Measurements from ENCODE around the gene GNB2.

GNB2 gene

DNA sequence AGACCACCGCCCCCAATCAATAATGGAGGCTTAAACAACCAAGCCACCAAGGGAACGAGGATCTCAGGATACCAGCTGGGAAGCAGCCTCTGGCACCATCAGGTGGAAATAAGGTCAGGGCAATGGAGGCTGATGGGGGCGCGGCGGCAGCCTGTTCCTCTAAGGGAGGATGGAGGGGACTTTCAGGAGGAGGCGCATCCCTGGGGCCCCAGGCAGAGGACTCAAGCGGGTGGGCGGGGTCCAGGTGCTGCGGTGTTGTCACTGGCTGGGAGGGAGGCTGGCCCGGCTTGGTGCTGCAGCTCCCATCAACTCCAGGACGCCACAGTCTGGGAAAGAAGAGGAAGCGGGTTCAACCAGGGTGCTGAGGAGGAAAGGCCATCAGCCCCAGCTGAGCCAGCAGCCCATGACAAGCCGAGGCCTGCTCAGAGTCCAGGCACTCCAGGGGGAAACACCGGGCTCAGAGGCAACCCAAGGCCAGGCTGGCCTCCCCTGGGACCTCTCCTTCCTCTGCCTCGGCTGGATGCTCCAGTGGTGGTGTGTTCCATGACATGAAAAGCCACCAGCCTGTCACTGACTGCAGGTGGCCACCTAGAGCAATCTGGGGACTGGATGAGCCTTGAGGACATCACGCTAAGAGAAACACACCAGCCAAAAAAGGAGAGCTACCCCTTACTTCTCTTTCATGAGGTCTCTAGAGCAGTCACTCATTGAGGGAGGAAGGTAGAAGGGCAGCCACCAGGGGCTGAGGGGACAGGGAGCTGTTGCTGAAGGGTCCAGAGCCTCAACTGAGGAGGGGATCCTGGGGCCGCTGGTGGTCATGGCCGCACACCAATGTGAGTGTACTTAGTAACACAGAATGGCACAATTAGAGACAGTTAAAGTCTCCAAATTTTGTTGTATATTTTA is 15.9 kb downstream of the GNB2 start:
- H4K20me1 ChIP-seq (ENCODE audit: insufficient read depth, low read length, poor library complexity, severe bottlenecking): peaks cover 68% of the 10 kb centered on the region
- no peak overlapping the region for H2AFZ ChIP-seq (ENCODE audit: low read length)
- peak overlapping the region; percentile 35 for H3K9ac ChIP-seq (ENCODE audit: low read depth, low read length, poor library complexity, severe bottlenecking)
- TF ChIP-seq, protein P1, sequence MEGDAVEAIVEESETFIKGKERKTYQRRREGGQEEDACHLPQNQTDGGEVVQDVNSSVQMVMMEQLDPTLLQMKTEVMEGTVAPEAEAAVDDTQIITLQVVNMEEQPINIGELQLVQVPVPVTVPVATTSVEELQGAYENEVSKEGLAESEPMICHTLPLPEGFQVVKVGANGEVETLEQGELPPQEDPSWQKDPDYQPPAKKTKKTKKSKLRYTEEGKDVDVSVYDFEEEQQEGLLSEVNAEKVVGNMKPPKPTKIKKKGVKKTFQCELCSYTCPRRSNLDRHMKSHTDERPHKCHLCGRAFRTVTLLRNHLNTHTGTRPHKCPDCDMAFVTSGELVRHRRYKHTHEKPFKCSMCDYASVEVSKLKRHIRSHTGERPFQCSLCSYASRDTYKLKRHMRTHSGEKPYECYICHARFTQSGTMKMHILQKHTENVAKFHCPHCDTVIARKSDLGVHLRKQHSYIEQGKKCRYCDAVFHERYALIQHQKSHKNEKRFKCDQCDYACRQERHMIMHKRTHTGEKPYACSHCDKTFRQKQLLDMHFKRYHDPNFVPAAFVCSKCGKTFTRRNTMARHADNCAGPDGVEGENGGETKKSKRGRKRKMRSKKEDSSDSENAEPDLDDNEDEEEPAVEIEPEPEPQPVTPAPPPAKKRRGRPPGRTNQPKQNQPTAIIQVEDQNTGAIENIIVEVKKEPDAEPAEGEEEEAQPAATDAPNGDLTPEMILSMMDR (conservative IDR thresholded peaks at IDR 0.05; ENCODE audit: low read length): peak; percentile 29
- no peak for TF ChIP-seq EZH2phosphoT487 (IDR thresholded peaks at IDR 0.05; ENCODE audit: borderline replicate concordance)
- peaks cover 38% of the 10 kb centered on the region; the same call in 1 of the 2 replicates for H3K36me3 ChIP-seq (ENCODE audit: insufficient read depth, low read length)
- peaks cover 32% of the 10 kb centered on the region for H3K4me1 ChIP-seq (ENCODE audit: insufficient read depth, low read length, poor library complexity, severe bottlenecking)
- H3F3A ChIP-seq (ENCODE audit: low read depth): no peaks in the 10 kb centered on the region
- H3K79me2 ChIP-seq (ENCODE audit: insufficient read depth, low read length): peaks cover 61% of the 10 kb centered on the region
- peak overlapping the region; percentile 27 for H3K4me3 ChIP-seq (ENCODE audit: low read length, poor library complexity, severe bottlenecking)
- H3K9me2 ChIP-seq (replicated peaks; ENCODE audit: low read depth, low read length): no peaks in the 10 kb centered on the region
- no peaks in the 10 kb centered on the region for H3K27me3 ChIP-seq (ENCODE audit: insufficient read depth, low read length, poor library complexity, severe bottlenecking)
- H3K4me2 ChIP-seq (ENCODE audit: low read depth, low read length, poor library complexity, severe bottlenecking): peak overlapping the region; percentile 43
- no peaks in the 10 kb centered on the region for H3K9me3 ChIP-seq (ENCODE audit: insufficient read depth, low read depth, low read length)

DNA sequence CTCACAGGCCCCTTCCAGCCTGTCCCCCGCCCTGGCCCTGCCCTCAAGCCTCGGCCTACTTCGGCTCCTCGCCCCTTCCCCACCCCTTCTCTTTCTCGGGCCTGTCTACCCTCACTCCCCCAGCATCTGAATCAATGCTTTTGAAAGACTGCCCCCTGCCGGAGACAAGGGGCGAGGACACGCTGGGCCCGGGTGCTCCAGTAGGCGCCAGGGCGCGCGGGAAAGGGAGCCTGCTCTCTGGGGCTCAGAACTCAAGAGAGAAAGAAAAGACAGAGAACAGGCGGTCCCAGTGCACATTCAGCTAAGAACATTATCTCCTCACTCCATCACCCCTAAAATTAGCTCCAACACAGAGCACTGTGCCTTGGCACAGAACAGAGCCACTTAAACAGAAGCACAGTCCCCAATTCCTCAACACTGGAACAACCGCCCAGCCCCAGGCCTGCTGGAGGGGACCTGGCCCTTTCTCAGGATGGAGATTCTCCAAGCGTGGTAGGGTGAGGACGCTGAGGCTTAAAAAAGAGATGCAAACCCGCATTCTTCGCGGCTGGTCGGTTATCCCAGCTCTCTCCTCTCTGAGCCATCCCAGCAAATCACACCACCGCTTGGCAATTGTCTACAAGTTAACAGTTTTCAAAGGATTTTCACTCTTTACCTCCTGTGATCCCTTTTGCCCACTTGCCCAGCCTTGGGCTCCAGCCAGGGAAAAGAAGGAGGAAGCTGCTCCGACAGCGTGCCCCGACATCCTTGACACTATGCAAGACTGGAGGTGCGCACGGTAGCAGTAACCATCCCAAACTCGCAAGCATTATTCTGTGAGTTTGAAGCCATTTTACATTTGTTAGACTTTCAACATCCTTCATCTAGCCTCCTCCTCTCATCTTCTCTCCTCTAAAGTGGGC is 18.4 kb downstream of the GNB2 start:
- H3K4me3 ChIP-seq (ENCODE audit: low read length, poor library complexity, severe bottlenecking): peak overlapping the region; percentile 86
- H3K9me3 ChIP-seq (ENCODE audit: insufficient read depth, low read depth, low read length): no peaks in the 10 kb centered on the region
- H3F3A ChIP-seq (ENCODE audit: low read depth): no peaks in the 10 kb centered on the region
- TF ChIP-seq, protein P1 (conservative IDR thresholded peaks at IDR 0.05; ENCODE audit: low read length): peak; percentile 87
- TF ChIP-seq EZH2phosphoT487 (IDR thresholded peaks at IDR 0.05; ENCODE audit: borderline replicate concordance): no peak
- H3K4me1 ChIP-seq (ENCODE audit: insufficient read depth, low read length, poor library complexity, severe bottlenecking): peaks cover 32% of the 10 kb centered on the region
- H3K4me2 ChIP-seq (ENCODE audit: low read depth, low read length, poor library complexity, severe bottlenecking): peak overlapping the region; percentile 92
- peaks cover 63% of the 10 kb centered on the region for H4K20me1 ChIP-seq (ENCODE audit: insufficient read depth, low read length, poor library complexity, severe bottlenecking)
- H2AFZ ChIP-seq (ENCODE audit: low read length): no peak overlapping the region
- H3K9me2 ChIP-seq (replicated peaks; ENCODE audit: low read depth, low read length): no peaks in the 10 kb centered on the region
- peaks cover 16% of the 10 kb centered on the region; the same call in 1 of the 2 replicates for H3K36me3 ChIP-seq (ENCODE audit: insufficient read depth, low read length)
- peak overlapping the region; percentile 82 for H3K9ac ChIP-seq (ENCODE audit: low read depth, low read length, poor library complexity, severe bottlenecking)
- H3K27me3 ChIP-seq (ENCODE audit: insufficient read depth, low read length, poor library complexity, severe bottlenecking): no peaks in the 10 kb centered on the region
- peaks cover 61% of the 10 kb centered on the region for H3K79me2 ChIP-seq (ENCODE audit: insufficient read depth, low read length)

DNA sequence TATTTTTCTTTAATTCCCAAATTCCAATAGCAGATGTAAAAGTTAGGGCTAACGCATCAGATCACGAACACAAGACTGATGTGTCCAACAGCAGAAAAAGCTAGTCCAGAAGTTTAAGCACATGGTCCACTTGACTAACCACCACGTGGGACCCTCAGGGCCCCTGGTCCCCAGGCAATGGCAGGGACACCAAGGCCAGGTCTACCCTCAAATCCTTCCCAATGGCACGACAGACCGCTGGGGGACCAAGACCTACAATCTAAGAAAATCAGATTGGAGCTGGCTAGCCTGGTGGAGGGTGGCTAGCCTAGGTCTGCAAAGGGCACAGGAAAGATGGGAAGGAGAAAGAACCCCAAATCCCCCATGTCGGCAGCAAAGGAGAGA is 19.0 kb downstream of the GNB2 start:
- peaks cover 10% of the 10 kb centered on the region; the same call in 1 of the 2 replicates for H3K36me3 ChIP-seq (ENCODE audit: insufficient read depth, low read length)
- H3K79me2 ChIP-seq (ENCODE audit: insufficient read depth, low read length): peaks cover 61% of the 10 kb centered on the region
- no peak for TF ChIP-seq EZH2phosphoT487 (IDR thresholded peaks at IDR 0.05; ENCODE audit: borderline replicate concordance)
- TF ChIP-seq, protein P1 (conservative IDR thresholded peaks at IDR 0.05; ENCODE audit: low read length): no peak
- H4K20me1 ChIP-seq (ENCODE audit: insufficient read depth, low read length, poor library complexity, severe bottlenecking): peaks cover 60% of the 10 kb centered on the region
- no peaks in the 10 kb centered on the region for H3F3A ChIP-seq (ENCODE audit: low read depth)
- H3K4me2 ChIP-seq (ENCODE audit: low read depth, low read length, poor library complexity, severe bottlenecking): peak overlapping the region; percentile 92
- H3K4me3 ChIP-seq (ENCODE audit: low read length, poor library complexity, severe bottlenecking): peak overlapping the region; percentile 86
- no peaks in the 10 kb centered on the region for H3K9me3 ChIP-seq (ENCODE audit: insufficient read depth, low read depth, low read length)
- H3K9me2 ChIP-seq (replicated peaks; ENCODE audit: low read depth, low read length): no peaks in the 10 kb centered on the region
- peaks cover 32% of the 10 kb centered on the region for H3K4me1 ChIP-seq (ENCODE audit: insufficient read depth, low read length, poor library complexity, severe bottlenecking)
- H3K9ac ChIP-seq (ENCODE audit: low read depth, low read length, poor library complexity, severe bottlenecking): peak overlapping the region; percentile 82
- no peak overlapping the region for H2AFZ ChIP-seq (ENCODE audit: low read length)
- H3K27me3 ChIP-seq (ENCODE audit: insufficient read depth, low read length, poor library complexity, severe bottlenecking): no peaks in the 10 kb centered on the region

Data from Loucy (cell line).